OCI-LY7 (cell line): ENCODE data around the gene ID3.

Source experiments
- EZH2phosphoT487 ChIP-seq: fragments of 200-600 bp; sonication (generic); IDR thresholded peaks from 2 replicates; pipeline ENCODE4 v1.6.1; 2018; ENCODE audit warnings: low read depth, borderline replicate concordance, mild to moderate bottlenecking, mixed run types, antibody characterized with exemption, low read length, moderate library complexity, mixed read lengths
- TF ChIP-seq, protein P1 (sequence below): fragments of 200-600 bp; sonication (generic); conservative IDR thresholded peaks from 2 replicates; pipeline ENCODE4 v1.5.1; 2014; ENCODE audit warnings: mild to moderate bottlenecking, antibody characterized with exemption, low read length, moderate library complexity, mixed read lengths

DNA sequence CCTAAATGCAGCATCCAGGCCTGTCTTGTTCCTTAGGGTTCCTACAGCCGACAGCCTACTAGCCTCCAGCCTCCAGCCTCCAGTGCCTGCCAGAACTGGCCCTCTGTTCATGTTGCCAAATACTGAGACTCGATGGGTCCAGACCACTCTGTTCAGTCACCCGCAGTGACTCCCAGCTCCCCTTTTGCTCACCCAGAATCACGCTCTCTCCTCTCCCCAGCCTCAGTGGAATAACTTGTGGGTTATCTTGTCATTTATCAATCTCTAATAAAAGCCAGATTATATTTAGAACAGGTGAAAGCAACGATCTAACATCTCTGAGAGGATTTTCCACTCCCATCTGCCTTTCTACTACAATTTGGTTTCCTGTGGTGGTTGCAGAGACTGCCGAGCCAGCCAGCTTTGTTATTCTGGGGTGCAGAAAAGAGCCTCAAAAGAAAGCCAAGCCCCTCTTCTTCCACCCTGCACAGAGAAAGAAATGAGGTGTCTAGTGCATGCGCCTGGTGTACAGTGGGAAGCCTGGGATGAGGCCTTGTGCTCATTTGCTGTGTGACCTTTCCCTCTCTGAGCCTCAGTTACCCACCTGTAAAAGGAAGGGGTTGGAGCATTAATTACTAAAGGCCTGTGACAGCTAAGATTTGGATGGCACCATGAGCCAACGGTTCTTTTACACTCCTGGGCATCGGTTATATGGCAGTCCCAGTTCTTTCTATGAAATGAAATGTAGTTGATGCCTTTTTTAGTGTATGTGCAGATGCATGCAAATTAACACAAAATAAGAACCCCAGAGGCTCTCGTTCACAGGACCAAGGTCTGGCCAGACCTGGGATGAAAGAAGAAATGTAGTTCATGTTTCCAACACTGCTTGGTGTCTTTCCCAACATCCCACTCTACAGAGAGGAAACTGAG lies 42.9 kb upstream of the ID3 start:
- TF ChIP-seq, protein P1, sequence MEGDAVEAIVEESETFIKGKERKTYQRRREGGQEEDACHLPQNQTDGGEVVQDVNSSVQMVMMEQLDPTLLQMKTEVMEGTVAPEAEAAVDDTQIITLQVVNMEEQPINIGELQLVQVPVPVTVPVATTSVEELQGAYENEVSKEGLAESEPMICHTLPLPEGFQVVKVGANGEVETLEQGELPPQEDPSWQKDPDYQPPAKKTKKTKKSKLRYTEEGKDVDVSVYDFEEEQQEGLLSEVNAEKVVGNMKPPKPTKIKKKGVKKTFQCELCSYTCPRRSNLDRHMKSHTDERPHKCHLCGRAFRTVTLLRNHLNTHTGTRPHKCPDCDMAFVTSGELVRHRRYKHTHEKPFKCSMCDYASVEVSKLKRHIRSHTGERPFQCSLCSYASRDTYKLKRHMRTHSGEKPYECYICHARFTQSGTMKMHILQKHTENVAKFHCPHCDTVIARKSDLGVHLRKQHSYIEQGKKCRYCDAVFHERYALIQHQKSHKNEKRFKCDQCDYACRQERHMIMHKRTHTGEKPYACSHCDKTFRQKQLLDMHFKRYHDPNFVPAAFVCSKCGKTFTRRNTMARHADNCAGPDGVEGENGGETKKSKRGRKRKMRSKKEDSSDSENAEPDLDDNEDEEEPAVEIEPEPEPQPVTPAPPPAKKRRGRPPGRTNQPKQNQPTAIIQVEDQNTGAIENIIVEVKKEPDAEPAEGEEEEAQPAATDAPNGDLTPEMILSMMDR, result no peak
- TF ChIP-seq EZH2phosphoT487, result no peak
